HG03025 (cell line): ENCODE results near the gene GMPR.
"Not testable (repeated sequence)": the region's sequence is repeated elsewhere in the genome, so short reads cannot be mapped to it uniquely, and the experiment has no call there.

Source experiments
- ATAC-seq: cut with Tn5 transposase; IDR thresholded peaks from one replicate; pipeline ENCODE4 v1.9.1; 2021; ENCODE audit warnings: mild to moderate bottlenecking, moderate library complexity; ENCODE audit not compliant: unreplicated experiment, low FRiP score

The GMPR gene

GRCh38 chr6:16269442-16270070 is 31.2 kb downstream of the GMPR start:
- not testable (repeated sequence) for ATAC-seq

GRCh38 chr6:16270178-16270794 is 31.9 kb downstream of the GMPR start:
- no peak for ATAC-seq

DNA sequence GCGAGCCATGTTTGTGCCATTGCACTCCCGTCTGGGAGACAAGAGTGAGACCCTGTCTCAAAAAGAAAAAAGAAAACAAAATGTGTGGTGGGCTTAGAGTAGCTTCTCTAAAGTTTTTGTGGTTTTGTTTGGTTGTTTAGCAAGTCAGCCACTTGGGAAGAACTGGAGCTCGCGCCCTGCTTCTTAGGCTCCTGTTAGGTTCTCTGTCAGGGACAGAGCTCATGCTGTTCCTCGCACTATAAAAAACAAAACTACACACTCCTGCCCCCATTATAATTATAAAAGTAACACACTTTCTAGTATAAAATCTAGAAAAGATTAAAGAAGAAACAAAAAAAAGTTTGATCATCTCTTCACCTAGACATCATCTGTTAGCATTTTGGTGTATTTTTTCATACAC is 33.0 kb downstream of the GMPR start:
- ATAC-seq, result no peak

GRCh38 chr6:16272201-16272600 is 33.8 kb downstream of the GMPR start:
- no peak for ATAC-seq

- no peak for ATAC-seq
Observed at GRCh38 chr6:16273256-16273655, 34.9 kb downstream of the GMPR start.

DNA sequence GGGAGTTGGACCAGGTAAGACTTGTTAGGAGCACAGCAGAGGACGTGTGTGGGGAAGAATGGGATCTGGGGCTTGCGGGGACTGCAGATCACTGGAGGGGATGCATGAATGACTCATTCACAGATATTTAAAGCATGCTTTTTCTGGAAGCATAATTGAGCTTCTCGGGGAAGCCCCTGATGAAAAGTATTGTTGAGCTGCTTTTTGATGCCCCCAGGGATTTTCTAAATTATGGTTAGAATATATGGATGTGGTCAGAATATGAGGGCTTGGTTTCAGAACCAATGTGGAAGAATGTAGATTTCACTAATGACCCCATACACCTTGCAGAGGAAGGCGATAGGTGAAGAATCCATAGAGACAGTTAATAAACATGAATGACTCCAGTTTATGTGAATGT is 36.1 kb downstream of the GMPR start:
- no peak for ATAC-seq

DNA sequence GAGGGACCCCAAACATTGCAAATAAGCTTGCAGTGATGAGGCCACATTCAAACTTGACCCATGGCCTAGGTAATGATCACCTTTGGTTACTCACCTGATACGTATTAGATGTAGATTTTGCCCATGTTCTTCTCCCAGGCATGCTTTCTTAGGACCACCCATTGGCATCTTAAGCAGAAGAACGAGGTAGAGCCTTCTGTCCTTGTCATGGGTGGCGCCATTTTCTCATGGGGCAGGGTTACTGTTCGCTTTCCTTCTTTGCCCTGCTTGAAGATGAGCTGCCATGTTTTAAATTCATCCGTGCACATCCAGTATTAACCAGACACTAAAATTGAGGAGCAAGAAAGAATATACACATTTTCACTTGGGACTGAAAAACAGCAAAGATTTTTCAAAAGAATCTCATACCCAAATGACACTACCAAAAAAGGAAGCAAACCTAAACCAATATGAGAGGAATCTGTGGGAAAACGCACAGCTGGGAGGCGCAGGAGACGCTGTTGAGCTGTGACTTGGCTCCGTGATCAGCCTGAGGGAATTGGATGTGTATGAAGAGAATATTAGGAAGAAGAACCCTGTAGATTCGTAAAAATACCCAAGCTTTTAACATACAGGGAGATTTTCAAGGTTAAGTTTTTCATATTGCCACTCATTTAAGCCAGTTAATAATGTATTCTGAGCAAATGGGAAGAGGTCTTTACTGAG is 36.6 kb downstream of the GMPR start:
- no peak for ATAC-seq

- no peak for ATAC-seq
Observed at GRCh38 chr6:16277101-16277981, 39.0 kb downstream of the GMPR start.

GRCh38 chr6:16278048-16278724 is 39.8 kb downstream of the GMPR start:
- no peak for ATAC-seq

DNA sequence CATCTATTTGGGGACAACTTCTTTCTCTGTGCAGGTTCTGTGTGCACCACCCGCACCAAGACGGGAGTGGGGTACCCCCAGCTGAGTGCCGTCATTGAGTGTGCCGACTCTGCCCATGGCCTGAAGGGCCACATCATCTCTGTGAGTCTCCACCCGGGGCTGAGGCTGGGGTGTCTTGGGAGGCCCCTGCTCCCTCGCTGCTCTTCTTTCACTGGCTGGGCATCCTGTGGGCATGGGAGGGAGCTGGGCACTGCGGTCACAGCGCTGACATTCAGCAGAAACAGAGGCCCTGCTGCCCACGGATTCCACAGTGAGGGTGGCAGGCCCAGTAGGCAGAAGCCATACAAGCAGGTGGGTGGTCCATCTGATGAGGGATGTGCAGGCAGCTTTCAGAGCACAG is 40.4 kb downstream of the GMPR start:
- no peak for ATAC-seq

- ATAC-seq, result no peak
Observed at GRCh38 chr6:16279243-16279642, 40.9 kb downstream of the GMPR start.

GRCh38 chr6:16282370-16282769 is 44.0 kb downstream of the GMPR start:
- no peak for ATAC-seq

DNA sequence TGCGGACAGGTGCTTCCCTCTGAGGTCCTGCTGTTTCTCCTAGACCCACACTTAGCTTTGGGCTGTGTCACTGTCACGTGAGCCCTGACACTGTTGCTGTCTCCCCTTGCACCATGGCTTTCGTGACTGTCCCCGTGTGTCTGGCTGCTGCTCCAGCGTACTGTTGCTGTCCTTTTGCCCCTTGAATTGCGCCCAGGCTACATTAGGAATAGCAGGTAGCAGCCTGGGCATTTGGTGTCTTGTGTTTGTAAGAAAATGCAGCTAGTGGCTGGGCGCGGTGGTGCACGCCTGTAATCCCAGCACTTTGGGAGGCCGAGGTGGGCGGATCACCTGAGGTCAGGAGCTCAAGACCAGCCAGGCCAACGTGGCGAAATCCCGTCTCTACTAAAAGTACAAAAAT is 46.1 kb downstream of the GMPR start:
- no peak for ATAC-seq

- ATAC-seq, result no peak
Observed at GRCh38 chr6:16285467-16286150, 47.2 kb downstream of the GMPR start.

DNA sequence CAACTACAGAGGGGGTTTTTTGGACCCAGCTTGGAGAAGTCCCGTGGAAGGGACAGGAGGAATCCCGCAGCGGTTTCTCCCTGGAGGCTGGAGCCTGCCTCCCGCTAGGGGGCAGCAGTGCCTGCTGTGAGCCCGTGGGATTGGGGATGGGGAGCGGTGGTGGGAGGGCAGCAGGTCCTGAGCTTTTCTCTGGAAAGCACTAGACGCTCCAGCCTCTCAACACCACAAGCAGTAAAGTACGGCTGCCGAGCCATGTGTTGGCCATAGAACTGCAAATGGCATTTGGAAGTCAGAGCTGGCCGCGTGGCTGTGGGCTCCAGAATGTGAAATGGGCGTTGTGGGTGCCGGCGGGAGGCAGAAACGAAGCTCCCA is 47.8 kb downstream of the GMPR start:
- no peak for ATAC-seq

DNA sequence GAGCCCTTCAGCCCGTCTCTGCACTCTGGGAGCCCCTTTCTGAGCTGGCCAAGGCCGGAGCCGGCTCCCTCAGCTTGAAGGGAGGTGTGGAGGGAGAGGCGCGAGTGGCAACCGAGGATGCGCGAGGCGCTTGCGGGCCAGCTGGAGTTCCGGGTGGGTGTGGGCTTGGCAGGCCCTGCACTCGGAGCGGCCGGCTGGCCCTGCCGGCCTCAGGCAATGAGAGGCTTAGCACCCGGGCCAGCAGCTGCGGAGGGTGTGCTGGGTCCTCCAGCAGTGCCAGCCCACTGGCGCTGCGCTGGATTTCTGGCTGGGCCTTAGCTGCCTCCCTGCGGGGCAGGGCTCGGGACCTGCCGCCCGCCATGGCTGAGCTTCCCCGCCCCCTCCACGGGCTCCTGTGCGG is 49.8 kb downstream of the GMPR start:
- ATAC-seq, result no peak

DNA sequence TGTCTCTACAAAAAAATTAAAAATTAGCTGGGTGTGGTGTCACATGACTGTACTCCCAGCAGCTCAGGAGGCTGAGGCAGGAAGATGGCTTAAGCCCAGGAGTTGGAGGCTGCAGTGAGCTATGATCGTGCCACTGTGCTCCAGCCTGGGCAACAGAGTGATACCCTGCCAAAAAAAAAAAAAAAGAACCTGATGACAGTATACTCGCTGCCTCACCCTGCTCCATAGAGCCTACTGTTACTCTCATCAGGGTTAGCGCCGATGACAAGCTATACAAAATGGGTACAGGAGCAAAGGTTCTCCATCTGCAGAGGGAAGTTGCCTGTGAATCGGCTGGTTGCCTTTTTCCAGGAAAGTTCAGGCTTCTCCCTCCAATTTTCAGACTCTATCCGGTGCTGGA is 53.4 kb downstream of the GMPR start:
- ATAC-seq, result no peak

- ATAC-seq, result no peak
Observed at GRCh38 chr6:16292432-16292831, 54.0 kb downstream of the GMPR start.

DNA sequence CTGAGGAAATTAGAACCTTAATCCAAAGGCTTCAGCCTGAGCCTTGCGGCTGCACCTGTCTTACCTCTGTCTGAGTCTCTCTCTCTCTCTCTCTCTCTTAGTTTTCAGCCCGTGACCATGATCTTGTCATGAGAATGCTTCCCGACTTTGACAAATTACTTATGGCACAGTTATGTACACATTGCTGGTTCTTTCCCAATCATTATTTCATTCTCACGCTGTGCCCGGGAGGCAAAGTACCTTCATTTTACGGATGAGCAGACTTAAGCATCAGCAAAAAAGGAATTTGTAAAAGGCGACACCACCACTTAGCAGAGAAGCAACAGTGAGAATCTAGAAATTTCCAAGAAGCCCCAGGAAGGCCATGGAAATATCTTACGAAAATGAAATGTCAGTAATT is 54.6 kb downstream of the GMPR start:
- ATAC-seq, result no peak

GRCh38 chr6:16294371-16294770 is 56.0 kb downstream of the GMPR start:
- no peak for ATAC-seq
